Keratinocyte (primary cell): ENCODE data around the gene AFMID. TPM values are rescaled to one million over a fixed set of nuclear protein-coding genes. Genes with fewer than 3 reads are reported as not detected.

Experiments used
- DNase-seq: peaks from one replicate; pipeline ENCODE4 v3.0.0-alpha.2; 2011; ENCODE audit warnings: low read depth, missing footprints, low spot score
- FAIRE-seq: peaks from 2 replicates; lab custom pipeline; 2011; peaks lifted over from hg19 to GRCh38; lab: Jason Lieb, UNC
- H2AFZ ChIP-seq: 2 replicates; pipeline ENCODE4 v1.6.0; 2012; ENCODE audit warnings: low read length, control low read depth, inconsistent platforms; ENCODE audit not compliant: control insufficient read depth
- H3K27ac ChIP-seq: 2 replicates; pipeline ENCODE4 v1.5.1; 2011; ENCODE audit warnings: low read length; ENCODE audit not compliant: control insufficient read depth, insufficient read depth
- H3K27me3 ChIP-seq: 3 replicates; pipeline ENCODE4 v1.6.0; 2011; ENCODE audit warnings: low read length; ENCODE audit not compliant: control insufficient read depth, insufficient read depth; ENCODE audit errors: extremely low read depth
- H3K36me3 ChIP-seq, 2 experiments: 2 replicates in 1 of 2; 3 replicates in 1 of 2; pipeline ENCODE4 v1.5.1; 2011; ENCODE audit warnings: low read length in 2 of 2, mild to moderate bottlenecking in 1 of 2; ENCODE audit not compliant: control insufficient read depth in 2 of 2, insufficient read depth in 2 of 2; ENCODE audit errors: extremely low read depth in 1 of 2
- H3K4me1 ChIP-seq: 3 replicates; pipeline ENCODE4 v1.5.1; 2011; ENCODE audit warnings: low read length; ENCODE audit not compliant: control insufficient read depth, insufficient read depth; ENCODE audit errors: extremely low read depth
- H3K4me2 ChIP-seq: 3 replicates; pipeline ENCODE4 v1.6.0; 2011; ENCODE audit warnings: low read depth, low read length; ENCODE audit not compliant: control insufficient read depth, insufficient read depth; ENCODE audit errors: extremely low read depth
- H3K4me3 ChIP-seq, 3 experiments: fragments of 200-600 bp in 1 of 3; sonication (generic) in 1 of 3; 2 replicates in 2 of 3; 3 replicates in 1 of 3; pipeline ENCODE4 v1.5.1; 2011 to 2016; ENCODE audit warnings: low read length in 3 of 3, mild to moderate bottlenecking in 3 of 3, control low read depth in 2 of 3, inconsistent platforms in 1 of 3, low read depth in 1 of 3, mixed read lengths in 1 of 3, mixed run types in 1 of 3, moderate library complexity in 1 of 3; ENCODE audit not compliant: control insufficient read depth in 2 of 3, insufficient read depth in 2 of 3; ENCODE audit errors: extremely low read depth in 1 of 3
- H3K79me2 ChIP-seq: 2 replicates; pipeline ENCODE4 v1.6.0; 2012; ENCODE audit warnings: low read length; ENCODE audit not compliant: control insufficient read depth, insufficient read depth
- H3K9ac ChIP-seq: 3 replicates; pipeline ENCODE4 v1.6.0; 2011; ENCODE audit warnings: low read length; ENCODE audit not compliant: control insufficient read depth, insufficient read depth; ENCODE audit errors: extremely low read depth
- H3K9me1 ChIP-seq: 3 replicates; pipeline ENCODE4 v1.6.0; 2011; ENCODE audit warnings: low read length; ENCODE audit not compliant: control insufficient read depth, insufficient read depth; ENCODE audit errors: extremely low read depth
- H3K9me3 ChIP-seq: 2 replicates; pipeline ENCODE4 v1.5.1; 2012; ENCODE audit warnings: low read depth, low read length; ENCODE audit not compliant: control insufficient read depth
- H4K20me1 ChIP-seq: 3 replicates; pipeline ENCODE4 v1.6.0; 2011; ENCODE audit warnings: low read length; ENCODE audit not compliant: control insufficient read depth, insufficient read depth; ENCODE audit errors: extremely low read depth
- EZH2 ChIP-seq: IDR thresholded peaks from one replicate; pipeline ENCODE4 v1.6.1; 2012; ENCODE audit warnings: inconsistent platforms, mild to moderate bottlenecking, low read length, moderate library complexity
- dilution Hi-C: fragments of 300-500 bp; cut with MboI; formaldehyde crosslinking; loops from one replicate; pipeline ENCODE4 v1.7.0; 2020; ENCODE audit warnings: low sequenced_read_pairs; ENCODE audit not compliant: extremely low pct_ligation_motif_present
- polyA plus RNA-seq, 5 experiments: library from polyadenylated mRNA; depleted of rRNA in 3 of 5; stranded (reverse) in 3 of 5; stranded (forward) in 1 of 5; unstranded in 1 of 5; fragments of >200 nt; gene quantifications; 1 replicate in 1 of 5; 2 replicates in 3 of 5; 3 replicates in 1 of 5; pipeline versions ENCODE4 v1.2.1 to v1.2.3, GENCODE V29; 2011 to 2012; ENCODE audit warnings: missing spikeins in 2 of 5, low read depth in 1 of 5, low replicate concordance in 1 of 5
- TF ChIP-seq, protein P1 (sequence below), 3 experiments: IDR thresholded peaks in 1 of 3; conservative IDR thresholded peaks in 1 of 3; optimal IDR thresholded peaks in 1 of 3; 2 replicates in 2 of 3; 3 replicates in 1 of 3; pipeline versions ENCODE3 to v1.5.1; 2011; ENCODE audit warnings: low read length in 3 of 3, mild to moderate bottlenecking in 3 of 3, moderate library complexity in 2 of 3, control low read depth in 1 of 3, inconsistent platforms in 1 of 3; ENCODE audit not compliant: insufficient read depth in 2 of 3; ENCODE audit errors: extremely low read depth in 1 of 3

Gene AFMID
- polyA plus RNA-seq, 1 donor (not counting 4 experiments of a cell fraction or from before 2014, with no cell fraction given), result 21.6 TPM

DNA sequence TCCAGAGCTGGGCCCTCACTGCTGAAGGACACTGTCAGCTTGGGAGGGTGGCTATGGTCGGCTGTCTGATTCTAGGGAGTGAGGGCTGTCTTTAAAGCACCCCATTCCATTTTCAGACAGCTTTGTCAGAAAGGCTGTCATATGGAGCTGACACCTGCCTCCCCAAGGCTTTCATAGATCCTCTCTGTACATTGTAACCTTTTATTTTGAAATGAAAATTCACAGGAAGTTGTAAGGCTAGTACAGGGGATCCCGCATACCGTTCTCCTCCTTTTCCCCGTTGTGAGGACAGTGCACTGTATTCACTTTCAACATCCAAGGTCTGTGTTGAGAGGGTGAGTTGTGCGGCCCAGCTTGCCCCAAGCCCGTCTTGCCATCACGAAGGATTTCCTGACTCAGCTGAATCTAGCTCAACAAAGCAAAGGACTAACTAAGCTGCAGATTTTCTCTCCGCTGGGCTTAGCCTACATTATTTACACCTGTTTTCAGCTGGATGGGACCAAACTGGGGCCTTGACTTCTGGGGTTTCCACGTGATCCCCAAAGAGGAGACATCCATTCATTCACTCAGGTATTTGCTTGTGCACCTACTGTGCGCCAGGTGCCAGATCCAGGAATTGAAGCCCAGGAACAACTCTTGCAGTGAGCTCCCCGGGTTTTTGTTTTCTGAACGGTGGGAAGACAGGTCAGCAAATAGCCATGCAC, 39.0 kb downstream of the AFMID start:
- Histone ChIP-seq H3K27ac (no peak overlapping the region), H4K20me1 (no peaks in the 10 kb centered on the region), H3K9ac (no peak overlapping the region), H3K79me2 (no peaks in the 10 kb centered on the region), H3K36me3 (peaks cover 0 to 19% of the 10 kb centered on the region in 2 experiments), H3K4me2 (no peak overlapping the region), H3K27me3 (peaks cover 13% of the 10 kb centered on the region), H3K9me3 (no peaks in the 10 kb centered on the region), H3K9me1 (no peaks in the 10 kb centered on the region), H3K4me1 (no peaks in the 10 kb centered on the region), H2AFZ (no peak overlapping the region), H3K4me3 (no peak overlapping the region)
- no peak for TF ChIP-seq EZH2
- TF ChIP-seq, protein P1, sequence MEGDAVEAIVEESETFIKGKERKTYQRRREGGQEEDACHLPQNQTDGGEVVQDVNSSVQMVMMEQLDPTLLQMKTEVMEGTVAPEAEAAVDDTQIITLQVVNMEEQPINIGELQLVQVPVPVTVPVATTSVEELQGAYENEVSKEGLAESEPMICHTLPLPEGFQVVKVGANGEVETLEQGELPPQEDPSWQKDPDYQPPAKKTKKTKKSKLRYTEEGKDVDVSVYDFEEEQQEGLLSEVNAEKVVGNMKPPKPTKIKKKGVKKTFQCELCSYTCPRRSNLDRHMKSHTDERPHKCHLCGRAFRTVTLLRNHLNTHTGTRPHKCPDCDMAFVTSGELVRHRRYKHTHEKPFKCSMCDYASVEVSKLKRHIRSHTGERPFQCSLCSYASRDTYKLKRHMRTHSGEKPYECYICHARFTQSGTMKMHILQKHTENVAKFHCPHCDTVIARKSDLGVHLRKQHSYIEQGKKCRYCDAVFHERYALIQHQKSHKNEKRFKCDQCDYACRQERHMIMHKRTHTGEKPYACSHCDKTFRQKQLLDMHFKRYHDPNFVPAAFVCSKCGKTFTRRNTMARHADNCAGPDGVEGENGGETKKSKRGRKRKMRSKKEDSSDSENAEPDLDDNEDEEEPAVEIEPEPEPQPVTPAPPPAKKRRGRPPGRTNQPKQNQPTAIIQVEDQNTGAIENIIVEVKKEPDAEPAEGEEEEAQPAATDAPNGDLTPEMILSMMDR (optimal IDR thresholded peaks at IDR 0.05 in 1 of 3, IDR thresholded peaks at IDR 0.05 in 1 of 3, conservative IDR thresholded peaks at IDR 0.05 in 1 of 3; ENCODE audit: extremely low read depth in 1 of 3, insufficient read depth in 2 of 3, low read length in 3 of 3), result no peak
- dilution Hi-C loops, result no loop called here
- no peak for DNase-seq
- FAIRE-seq, result no peak

DNA sequence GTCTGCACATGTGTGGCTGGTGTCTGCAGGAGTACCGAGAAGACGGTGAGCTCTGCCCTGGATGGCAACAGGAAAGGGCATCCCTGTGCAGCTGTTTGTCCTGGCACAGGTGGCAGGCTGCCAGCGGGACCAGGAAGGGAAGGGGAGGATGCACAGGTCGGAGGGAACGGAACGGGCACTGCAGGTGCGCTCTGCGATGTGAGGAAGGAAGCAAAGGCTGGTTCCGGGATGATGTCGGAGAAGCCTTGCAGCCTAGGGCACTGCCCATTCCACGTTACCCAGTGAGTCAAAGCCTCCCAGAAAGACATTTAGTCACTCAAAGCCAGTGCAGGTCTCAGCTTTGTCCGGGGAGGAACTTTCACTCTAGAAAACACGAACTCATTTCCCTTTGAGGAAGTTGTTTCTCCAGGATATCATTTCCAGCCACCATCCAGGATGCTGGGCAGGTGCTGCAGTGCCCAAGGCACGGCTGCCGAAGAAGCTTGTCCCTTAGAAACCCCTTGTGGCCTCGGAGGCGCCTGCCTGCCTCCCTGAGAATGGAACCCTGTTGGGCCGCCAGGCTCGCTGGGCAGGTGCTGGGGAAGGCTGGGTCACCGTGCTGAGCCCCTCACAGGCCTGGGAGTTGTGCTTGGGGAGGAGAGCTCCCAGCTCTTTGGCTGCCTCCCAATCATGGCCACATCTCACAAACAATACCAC, 39.7 kb downstream of the AFMID start:
- H3K4me2 ChIP-seq, result no peak overlapping the region
- H2AFZ ChIP-seq, result no peak overlapping the region
- H4K20me1 ChIP-seq, result no peaks in the 10 kb centered on the region
- no peak for FAIRE-seq
- H3K36me3 ChIP-seq, result peaks cover 0 to 19% of the 10 kb centered on the region in 2 experiments
- no peak overlapping the region for H3K4me3 ChIP-seq
- no peaks in the 10 kb centered on the region for H3K9me1 ChIP-seq
- dilution Hi-C loops, result no loop called here
- no peaks in the 10 kb centered on the region for H3K4me1 ChIP-seq
- no peaks in the 10 kb centered on the region for H3K9me3 ChIP-seq
- DNase-seq, result no peak
- peaks cover 18% of the 10 kb centered on the region for H3K27me3 ChIP-seq
- no peaks in the 10 kb centered on the region for H3K79me2 ChIP-seq
- no peak overlapping the region for H3K27ac ChIP-seq
- H3K9ac ChIP-seq, result no peak overlapping the region
- no peak for TF ChIP-seq EZH2
- TF ChIP-seq, protein P1 (optimal IDR thresholded peaks at IDR 0.05 in 1 of 3, IDR thresholded peaks at IDR 0.05 in 1 of 3, conservative IDR thresholded peaks at IDR 0.05 in 1 of 3; ENCODE audit: extremely low read depth in 1 of 3, insufficient read depth in 2 of 3, low read length in 3 of 3), result no peak
